K562 (cell line): ENCODE results near the gene YAP1.

Source experiments
- CBX5 ChIP-seq: IDR thresholded peaks from 2 replicates; pipeline ENCODE4 v1.6.1; 2014; ENCODE audit warnings: low read depth, borderline replicate concordance
- GTF2F1 ChIP-seq: IDR thresholded peaks from 2 replicates; pipeline ENCODE4 v1.6.1; 2011; ENCODE audit warnings: low read depth, low read length, improper control_type of control experiment
- NBN ChIP-seq: fragments of 450-650 bp; IDR thresholded peaks from 2 replicates; pipeline ENCODE4 v1.6.1; 2016; ENCODE audit warnings: low read depth, mild to moderate bottlenecking
- NCOA1 ChIP-seq: fragments of 450-650 bp; IDR thresholded peaks from 2 replicates; pipeline ENCODE4 v1.6.1; 2016; ENCODE audit warnings: low read depth
- POLR2A ChIP-seq: fragments of 450-650 bp; conservative IDR thresholded peaks from 2 replicates; pipeline ENCODE4 v1.6.1; 2016
- RBBP5 ChIP-seq: fragments of 200-600 bp; sonication (generic); IDR thresholded peaks from 2 replicates; pipeline ENCODE4 v1.6.1; 2012; ENCODE audit warnings: borderline replicate concordance, mild to moderate bottlenecking, low read length, control low read depth, inconsistent platforms; ENCODE audit not compliant: insufficient read depth, poor library complexity, severe bottlenecking
- TAF1 ChIP-seq: IDR thresholded peaks from 2 replicates; pipeline ENCODE4 v1.6.1; 2011; ENCODE audit warnings: mild to moderate bottlenecking, low read length, moderate library complexity; ENCODE audit not compliant: insufficient read depth, control insufficient read depth, severe bottlenecking; ENCODE audit errors: extremely low read depth
- ZFP30 ChIP-seq: fragments of 250-450 bp; sonication (Bioruptor Pico); IDR thresholded peaks from 2 replicates; pipeline ENCODE4 v1.8.0; 2022; ENCODE audit warnings: moderate library complexity, mild to moderate bottlenecking, inconsistent platforms, borderline replicate concordance
- ZKSCAN1 ChIP-seq: fragments of 150-350 bp; IDR thresholded peaks from 2 replicates; pipeline ENCODE4 v1.6.1; 2016; ENCODE audit warnings: low read depth, low read length
- TF ChIP-seq, protein P1 (sequence below): IDR thresholded peaks from 3 replicates; pipeline ENCODE4 v1.6.1; 2011; ENCODE audit warnings: borderline replicate concordance, mild to moderate bottlenecking; ENCODE audit not compliant: insufficient read length, insufficient read depth
- TF ChIP-seq, protein P2 (sequence below): sonication (generic); formaldehyde crosslinking; IDR thresholded peaks from 2 replicates; pipeline ENCODE4 v1.9.0; 2022; ENCODE audit warnings: mild to moderate bottlenecking, missing genetic modification reagents
- TF ChIP-seq, protein P3 (sequence below), 3 experiments: IDR thresholded peaks in 2 of 3; conservative IDR thresholded peaks in 1 of 3; 2 replicates each; pipeline ENCODE4 v1.5.1; 2011 to 2012; ENCODE audit warnings: low read length in 3 of 3, mild to moderate bottlenecking in 3 of 3, control low read depth in 2 of 3, improper control_type of control experiment in 1 of 3, inconsistent platforms in 1 of 3, low read depth in 1 of 3, mixed read lengths in 1 of 3, moderate library complexity in 1 of 3; ENCODE audit not compliant: insufficient read depth in 2 of 3

DNA sequence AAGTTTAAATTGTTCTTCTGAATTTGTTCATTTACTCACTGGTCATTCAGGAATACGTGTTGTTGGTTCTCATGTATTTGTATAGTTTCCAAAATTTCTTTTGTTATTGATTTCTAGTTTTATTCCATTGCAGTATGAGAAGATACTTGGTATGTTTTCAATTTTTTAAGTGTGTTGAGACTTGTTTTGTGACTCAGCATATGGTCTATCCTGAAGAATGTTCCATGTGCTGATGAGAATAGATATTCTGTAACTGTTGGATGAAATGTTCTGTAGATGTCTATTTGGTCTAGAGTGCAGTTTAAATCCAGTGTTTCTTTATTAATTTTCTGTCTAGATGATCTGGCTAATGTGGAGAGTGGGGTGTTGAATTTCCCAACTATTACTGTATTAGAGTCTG is 39.5 kb upstream of the YAP1 start:
- TF ChIP-seq, protein P1, sequence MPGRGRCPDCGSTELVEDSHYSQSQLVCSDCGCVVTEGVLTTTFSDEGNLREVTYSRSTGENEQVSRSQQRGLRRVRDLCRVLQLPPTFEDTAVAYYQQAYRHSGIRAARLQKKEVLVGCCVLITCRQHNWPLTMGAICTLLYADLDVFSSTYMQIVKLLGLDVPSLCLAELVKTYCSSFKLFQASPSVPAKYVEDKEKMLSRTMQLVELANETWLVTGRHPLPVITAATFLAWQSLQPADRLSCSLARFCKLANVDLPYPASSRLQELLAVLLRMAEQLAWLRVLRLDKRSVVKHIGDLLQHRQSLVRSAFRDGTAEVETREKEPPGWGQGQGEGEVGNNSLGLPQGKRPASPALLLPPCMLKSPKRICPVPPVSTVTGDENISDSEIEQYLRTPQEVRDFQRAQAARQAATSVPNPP = no peak
- TF ChIP-seq POLR2A (no peak), NBN (no peak), NCOA1 (no peak), GTF2F1 (no peak), TAF1 (no peak), CBX5 (no peak), ZFP30 (CRISPR knock-in tag) (no peak), ZKSCAN1 (no peak), RBBP5 (no peak)
- TF ChIP-seq, protein P2, sequence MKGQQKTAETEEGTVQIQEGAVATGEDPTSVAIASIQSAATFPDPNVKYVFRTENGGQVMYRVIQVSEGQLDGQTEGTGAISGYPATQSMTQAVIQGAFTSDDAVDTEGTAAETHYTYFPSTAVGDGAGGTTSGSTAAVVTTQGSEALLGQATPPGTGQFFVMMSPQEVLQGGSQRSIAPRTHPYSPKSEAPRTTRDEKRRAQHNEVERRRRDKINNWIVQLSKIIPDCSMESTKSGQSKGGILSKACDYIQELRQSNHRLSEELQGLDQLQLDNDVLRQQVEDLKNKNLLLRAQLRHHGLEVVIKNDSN = no peak
- TF ChIP-seq, protein P3, sequence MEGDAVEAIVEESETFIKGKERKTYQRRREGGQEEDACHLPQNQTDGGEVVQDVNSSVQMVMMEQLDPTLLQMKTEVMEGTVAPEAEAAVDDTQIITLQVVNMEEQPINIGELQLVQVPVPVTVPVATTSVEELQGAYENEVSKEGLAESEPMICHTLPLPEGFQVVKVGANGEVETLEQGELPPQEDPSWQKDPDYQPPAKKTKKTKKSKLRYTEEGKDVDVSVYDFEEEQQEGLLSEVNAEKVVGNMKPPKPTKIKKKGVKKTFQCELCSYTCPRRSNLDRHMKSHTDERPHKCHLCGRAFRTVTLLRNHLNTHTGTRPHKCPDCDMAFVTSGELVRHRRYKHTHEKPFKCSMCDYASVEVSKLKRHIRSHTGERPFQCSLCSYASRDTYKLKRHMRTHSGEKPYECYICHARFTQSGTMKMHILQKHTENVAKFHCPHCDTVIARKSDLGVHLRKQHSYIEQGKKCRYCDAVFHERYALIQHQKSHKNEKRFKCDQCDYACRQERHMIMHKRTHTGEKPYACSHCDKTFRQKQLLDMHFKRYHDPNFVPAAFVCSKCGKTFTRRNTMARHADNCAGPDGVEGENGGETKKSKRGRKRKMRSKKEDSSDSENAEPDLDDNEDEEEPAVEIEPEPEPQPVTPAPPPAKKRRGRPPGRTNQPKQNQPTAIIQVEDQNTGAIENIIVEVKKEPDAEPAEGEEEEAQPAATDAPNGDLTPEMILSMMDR (IDR thresholded peaks at IDR 0.05 in 2 of 3, conservative IDR thresholded peaks at IDR 0.05 in 1 of 3; ENCODE audit: insufficient read depth in 2 of 3, low read depth in 1 of 3, low read length in 3 of 3) = no peak
